Right lobe of liver (tissue), 4 donors: Measurements from ENCODE around the gene CEP43.

Source experiments
- CTCF ChIP-seq, 4 donors: fragments of 200-600 bp in 3 of 4; fragments of 450-650 bp in 1 of 4; IDR thresholded peaks; one replicate each; pipeline versions ENCODE4 v1.5.1 to v1.8.0; 2016 to 2022; ENCODE audit warnings: antibody characterized with exemption in 4 of 4, mild to moderate bottlenecking in 2 of 4
- POLR2A ChIP-seq: fragments of 450-650 bp; IDR thresholded peaks from one replicate; pipeline ENCODE4 v1.6.1; 2017; ENCODE audit warnings: antibody characterized with exemption, mild to moderate bottlenecking
- donor health status: DM: no; HTN: no; CAD: no.
- donor health status: DM: no; HTN: no; CAD: no.
- donor health status: DM: no; HTN: yes; CAD: no.

- TF ChIP-seq CTCF (IDR thresholded peaks at IDR 0.05) (no peak), POLR2A (no peak)
Measured at GRCh38 chr6:166970776-166971175, 28.4 kb upstream of the CEP43 start.
